Central memory CD8-positive, alpha-beta T cell (primary cell): ENCODE data around the gene HLF.

ENCODE experiments used
- ATAC-seq: fragments of 150-1000 bp; cut with Tn5 transposase; replicated peaks from 2 replicates; pipeline ENCODE4 v1.10.0; 2022; ENCODE audit warnings: mild to moderate bottlenecking, moderate FRiP score, moderate number of reproducible peaks; ENCODE audit not compliant: poor library complexity, severe bottlenecking; ENCODE audit errors: extremely low read depth
- DNase-seq, 2 donors: peaks; one replicate each; pipeline ENCODE4 v3.0.0; 2021; ENCODE audit warnings: low spot score in 2 of 2
- H3K27ac Mint-ChIP-seq: one replicate; pipeline ENCODE4 v1.8.0; 2022; ENCODE audit warnings: low read depth, mild to moderate bottlenecking, moderate library complexity, mixed read lengths
- H3K27me3 Mint-ChIP-seq: one replicate; pipeline ENCODE4 v1.8.0; 2022; ENCODE audit warnings: mixed read lengths
- H3K36me3 Mint-ChIP-seq: one replicate; pipeline ENCODE4 v1.8.0; 2022; ENCODE audit warnings: mild to moderate bottlenecking, moderate library complexity, mixed read lengths; ENCODE audit not compliant: insufficient read depth
- H3K4me1 Mint-ChIP-seq: one replicate; pipeline ENCODE4 v1.8.0; 2022; ENCODE audit warnings: mixed read lengths
- H3K4me3 Mint-ChIP-seq: one replicate; pipeline ENCODE4 v1.8.0; 2022; ENCODE audit warnings: mild to moderate bottlenecking, moderate library complexity, mixed read lengths
- H3K9me3 Mint-ChIP-seq: one replicate; pipeline ENCODE4 v1.8.0; 2022; ENCODE audit warnings: mixed read lengths

Gene HLF, protein sequence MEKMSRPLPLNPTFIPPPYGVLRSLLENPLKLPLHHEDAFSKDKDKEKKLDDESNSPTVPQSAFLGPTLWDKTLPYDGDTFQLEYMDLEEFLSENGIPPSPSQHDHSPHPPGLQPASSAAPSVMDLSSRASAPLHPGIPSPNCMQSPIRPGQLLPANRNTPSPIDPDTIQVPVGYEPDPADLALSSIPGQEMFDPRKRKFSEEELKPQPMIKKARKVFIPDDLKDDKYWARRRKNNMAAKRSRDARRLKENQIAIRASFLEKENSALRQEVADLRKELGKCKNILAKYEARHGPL

DNA sequence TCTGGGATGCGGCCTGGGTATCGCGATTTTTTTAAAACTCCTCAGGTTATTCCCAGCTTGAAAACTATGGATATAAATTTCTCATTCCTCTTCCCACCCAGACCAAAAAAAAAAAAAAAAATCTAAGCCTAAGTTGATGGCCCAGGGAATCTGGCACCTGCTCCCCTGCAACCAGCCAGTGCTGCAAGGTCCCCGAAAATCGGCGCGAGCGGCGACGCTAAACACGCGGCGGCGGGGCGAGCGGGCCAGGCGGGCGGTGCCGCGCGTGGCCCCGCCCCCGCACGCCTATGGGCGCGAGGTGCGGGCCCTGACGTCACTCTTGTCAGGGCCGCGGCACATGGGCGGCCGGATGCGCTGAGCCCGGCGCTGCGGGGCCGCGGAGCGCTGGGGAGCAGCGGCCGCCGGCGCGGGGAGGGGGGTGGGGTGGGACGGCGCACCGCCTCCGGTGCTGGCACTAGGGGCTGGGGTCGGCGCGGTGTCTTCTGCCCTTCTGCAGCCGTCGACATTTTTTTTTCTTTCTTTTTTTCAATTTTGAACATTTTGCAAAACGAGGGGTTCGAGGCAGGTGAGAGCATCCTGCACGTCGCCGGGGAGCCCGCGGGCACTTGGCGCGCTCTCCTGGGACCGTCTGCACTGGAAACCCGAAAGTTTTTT, at the start of gene HLF:
Gene HLF (plus strand): TSS at position 316 of the 654 bp plus-strand sequence. CDS start 525 bp downstream, outside the sequence.
- Mint-ChIP-seq H3K27me3 (peaks cover 87% of the 10 kb centered on the region), H3K9me3 (no peaks in the 10 kb centered on the region), H3K27ac (no peak within 1 kb of the TSS), H3K4me1 (peaks cover 13% of the 10 kb centered on the region), H3K36me3 (peaks cover 4% of the 10 kb centered on the region), H3K4me3 (peak within 1 kb of the TSS; percentile 62)
- ATAC-seq (peak; percentile 85), DNase-seq (peak; percentile 24 to 29)

DNA sequence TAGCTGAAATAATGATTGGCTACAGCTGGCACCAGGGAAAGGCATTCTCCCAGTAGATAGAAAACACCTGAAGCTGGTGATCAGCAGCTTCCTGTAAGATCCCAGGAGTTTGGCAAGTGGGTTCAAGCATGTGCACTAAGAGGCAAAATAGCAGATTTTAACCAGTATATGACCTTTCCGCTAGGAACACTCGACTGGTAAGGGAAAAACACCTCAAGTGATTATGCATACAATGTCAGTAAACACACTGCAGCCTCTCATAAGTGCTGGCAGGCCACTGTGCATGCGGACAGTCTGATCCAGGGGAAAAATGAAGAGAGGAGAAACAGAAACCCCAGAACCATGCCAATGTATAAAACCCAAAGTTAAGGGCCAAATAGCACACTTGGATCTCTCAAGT, 49.0 kb upstream of the HLF start:
- Mint-ChIP-seq H3K4me1 (no peaks in the 10 kb centered on the region), H3K27me3 (peaks cover 12% of the 10 kb centered on the region), H3K9me3 (no peaks in the 10 kb centered on the region), H3K4me3 (no peak overlapping the region), H3K36me3 (no peaks in the 10 kb centered on the region), H3K27ac (no peak overlapping the region)
- DNase-seq, result no peak
- no peak for ATAC-seq

DNA sequence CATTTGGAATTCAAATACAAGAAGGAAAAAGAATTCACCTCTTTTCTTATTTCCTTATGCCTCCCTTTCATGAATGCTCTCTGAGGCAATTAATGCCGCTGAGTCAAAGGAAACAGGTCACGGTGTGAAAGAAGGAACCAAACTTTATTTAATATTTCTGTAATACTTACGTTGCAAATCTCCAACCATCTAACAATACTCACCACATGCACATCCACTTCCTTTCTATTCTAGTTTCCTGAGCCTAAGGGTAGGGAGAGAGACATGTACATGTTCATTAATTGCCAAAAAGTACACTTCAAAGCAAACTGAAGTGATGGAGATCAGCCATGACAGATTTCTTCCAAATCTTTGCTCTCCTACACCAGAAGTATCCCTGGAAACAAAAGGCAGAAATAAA, 47.9 kb upstream of the HLF start:
- H3K4me3 Mint-ChIP-seq, result no peak overlapping the region
- ATAC-seq, result no peak
- no peak overlapping the region for H3K27ac Mint-ChIP-seq

DNA sequence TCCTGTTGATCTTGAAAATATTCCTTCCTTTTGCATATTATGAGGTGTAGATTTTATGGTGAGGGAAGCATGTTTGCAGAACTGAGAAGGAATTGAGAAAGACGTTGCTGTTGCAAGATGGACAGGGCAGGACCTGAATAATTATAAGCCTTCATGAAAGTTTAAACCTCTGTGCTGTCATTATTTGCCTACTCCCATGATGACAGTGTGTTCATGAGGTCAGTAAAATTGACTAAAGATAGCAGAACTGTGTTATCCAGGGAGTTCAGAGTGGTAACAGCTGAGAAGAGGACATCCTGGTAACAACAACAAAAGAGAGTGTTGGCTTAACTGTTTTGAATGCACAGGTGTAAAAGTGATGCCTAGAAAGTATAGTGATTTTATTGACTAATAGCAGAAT, 45.3 kb upstream of the HLF start:
- no peaks in the 10 kb centered on the region for H3K9me3 Mint-ChIP-seq
- no peaks in the 10 kb centered on the region for H3K4me1 Mint-ChIP-seq
- H3K27me3 Mint-ChIP-seq, result peaks cover 22% of the 10 kb centered on the region
- no peak for DNase-seq
- no peaks in the 10 kb centered on the region for H3K36me3 Mint-ChIP-seq
- ATAC-seq, result no peak
- H3K27ac Mint-ChIP-seq, result no peak overlapping the region
- H3K4me3 Mint-ChIP-seq, result no peak overlapping the region

More for the DNA sequence above, 47.9 kb upstream of the HLF start:
- no peaks in the 10 kb centered on the region for H3K4me1 Mint-ChIP-seq
- H3K36me3 Mint-ChIP-seq, result no peaks in the 10 kb centered on the region
- no peak for DNase-seq
- H3K9me3 Mint-ChIP-seq, result no peaks in the 10 kb centered on the region
- peaks cover 12% of the 10 kb centered on the region for H3K27me3 Mint-ChIP-seq

DNA sequence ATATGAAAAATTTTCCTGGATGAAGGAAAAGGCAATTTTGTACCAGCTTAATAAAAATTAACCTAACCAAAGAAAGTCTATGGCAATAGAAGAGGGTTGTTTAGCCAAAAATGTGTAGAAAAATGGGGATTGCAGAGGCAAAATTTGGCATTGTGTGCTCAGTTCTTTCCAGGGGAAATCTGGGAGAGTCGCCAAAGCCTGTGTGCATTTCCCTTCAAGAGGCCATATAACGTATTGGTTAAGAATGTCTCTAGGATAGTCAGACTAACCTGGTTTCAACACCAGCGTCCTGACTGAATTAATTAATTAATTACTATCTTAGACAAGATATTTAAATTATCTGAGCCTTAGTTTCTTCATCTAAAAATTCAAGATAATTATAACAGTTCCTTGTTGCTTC, 44.8 kb upstream of the HLF start:
- no peak overlapping the region for H3K4me3 Mint-ChIP-seq
- H3K9me3 Mint-ChIP-seq, result no peaks in the 10 kb centered on the region
- no peak overlapping the region for H3K27ac Mint-ChIP-seq
- no peaks in the 10 kb centered on the region for H3K36me3 Mint-ChIP-seq
- no peaks in the 10 kb centered on the region for H3K4me1 Mint-ChIP-seq
- H3K27me3 Mint-ChIP-seq, result peaks cover 24% of the 10 kb centered on the region
- no peak for DNase-seq
- no peak for ATAC-seq

DNA sequence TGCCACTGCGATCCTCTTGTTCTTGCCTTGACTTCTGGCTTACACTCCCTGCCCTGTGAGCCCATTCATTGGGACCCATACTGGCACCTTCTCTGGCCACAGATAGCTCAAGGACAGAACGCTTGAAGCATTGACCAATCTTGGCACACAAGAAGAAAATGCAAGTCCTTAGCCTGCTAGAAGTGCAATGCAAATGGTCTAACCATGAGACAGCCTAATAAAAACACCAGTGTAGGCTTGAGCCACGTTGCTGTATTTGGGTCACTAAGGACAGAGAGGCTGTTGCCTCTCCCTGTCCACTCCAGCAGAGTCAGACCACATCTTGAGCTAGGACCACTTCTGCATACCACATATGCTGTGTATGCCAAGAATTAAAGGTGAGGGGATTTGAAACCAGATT, 41.2 kb upstream of the HLF start:
- Mint-ChIP-seq H3K9me3 (no peaks in the 10 kb centered on the region), H3K27ac (no peak overlapping the region), H3K4me1 (no peaks in the 10 kb centered on the region), H3K27me3 (peaks cover 25% of the 10 kb centered on the region), H3K4me3 (no peak overlapping the region), H3K36me3 (no peaks in the 10 kb centered on the region)
- ATAC-seq (no peak), DNase-seq (no peak)

DNA sequence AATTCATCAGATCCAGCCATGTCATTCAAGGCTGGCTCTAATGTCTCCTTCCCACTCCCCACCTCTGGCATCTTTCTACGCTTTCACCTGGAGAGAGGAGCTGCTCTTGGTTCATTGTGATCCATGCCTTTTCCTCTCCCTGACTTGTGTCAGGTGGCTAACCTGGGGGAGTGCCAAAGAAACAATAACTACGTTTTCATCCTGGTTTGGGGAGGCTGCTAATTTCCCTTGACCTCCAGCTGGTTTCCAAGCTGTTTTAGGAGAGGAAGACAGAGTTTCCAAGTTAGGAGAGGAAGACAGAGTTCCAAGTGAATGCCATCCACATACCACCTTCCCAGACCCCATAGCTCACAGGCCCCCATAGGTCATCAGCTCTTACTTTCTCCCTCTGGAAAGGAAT, 40.0 kb upstream of the HLF start:
- no peak for ATAC-seq

DNA sequence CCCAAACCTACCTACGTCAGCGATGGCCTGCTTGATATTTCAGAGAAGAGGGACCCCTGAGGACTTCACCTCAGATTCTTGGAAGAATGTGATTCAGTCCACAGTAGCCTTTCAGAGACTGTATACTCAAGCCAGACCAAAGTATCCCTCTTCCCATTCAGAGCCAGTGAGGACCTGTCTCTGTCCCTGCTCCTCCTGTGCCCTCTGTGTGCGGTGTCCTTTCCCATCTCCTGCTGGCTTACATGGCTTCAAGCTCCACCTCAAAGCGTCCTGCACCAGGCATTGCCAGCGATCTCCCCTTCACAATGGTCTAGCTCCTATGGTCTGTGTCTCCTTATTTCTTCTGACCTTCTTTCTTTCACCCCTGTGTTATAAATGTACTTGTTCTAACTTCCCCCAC, 39.5 kb upstream of the HLF start:
- no peak for ATAC-seq
- no peaks in the 10 kb centered on the region for H3K9me3 Mint-ChIP-seq
- no peak for DNase-seq

More for the DNA sequence above, 40.0 kb upstream of the HLF start:
- Mint-ChIP-seq H3K4me3 (no peak overlapping the region), H3K9me3 (no peaks in the 10 kb centered on the region), H3K4me1 (no peaks in the 10 kb centered on the region), H3K27ac (no peak overlapping the region), H3K36me3 (no peaks in the 10 kb centered on the region), H3K27me3 (peaks cover 29% of the 10 kb centered on the region)
- no peak for DNase-seq

DNA sequence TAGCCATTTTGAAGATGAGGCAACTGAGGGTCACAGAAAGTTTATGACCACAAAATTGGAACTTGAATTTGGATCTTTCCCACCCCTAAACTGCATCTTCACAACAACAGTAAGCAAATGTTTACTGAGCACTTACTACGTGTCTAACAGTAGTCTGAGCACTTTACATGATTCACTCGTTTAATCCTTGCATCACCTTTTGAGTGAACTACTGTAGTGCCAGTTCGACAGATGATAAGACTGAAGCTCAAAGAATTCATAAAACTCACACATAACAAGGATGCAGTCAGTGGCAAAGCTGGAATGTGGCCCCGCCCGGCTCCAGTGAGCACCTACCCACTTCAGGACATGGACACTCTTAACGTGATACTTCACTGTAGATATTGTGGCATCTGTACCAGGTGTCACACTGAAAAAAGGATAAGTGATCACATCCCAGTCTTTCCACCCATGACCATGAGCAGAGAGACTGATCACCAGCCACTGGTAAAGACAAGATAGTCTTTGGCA, 36.0 kb upstream of the HLF start:
- no peaks in the 10 kb centered on the region for H3K9me3 Mint-ChIP-seq
- no peak overlapping the region for H3K4me3 Mint-ChIP-seq
- DNase-seq (no peak), ATAC-seq (no peak)
- H3K36me3 Mint-ChIP-seq, result no peaks in the 10 kb centered on the region
- no peaks in the 10 kb centered on the region for H3K4me1 Mint-ChIP-seq
- no peak overlapping the region for H3K27ac Mint-ChIP-seq
- peaks cover 31% of the 10 kb centered on the region for H3K27me3 Mint-ChIP-seq

More for the DNA sequence above, 39.5 kb upstream of the HLF start:
- Mint-ChIP-seq H3K27ac (no peak overlapping the region), H3K4me3 (no peak overlapping the region), H3K36me3 (no peaks in the 10 kb centered on the region), H3K27me3 (peaks cover 34% of the 10 kb centered on the region), H3K4me1 (no peaks in the 10 kb centered on the region)

DNA sequence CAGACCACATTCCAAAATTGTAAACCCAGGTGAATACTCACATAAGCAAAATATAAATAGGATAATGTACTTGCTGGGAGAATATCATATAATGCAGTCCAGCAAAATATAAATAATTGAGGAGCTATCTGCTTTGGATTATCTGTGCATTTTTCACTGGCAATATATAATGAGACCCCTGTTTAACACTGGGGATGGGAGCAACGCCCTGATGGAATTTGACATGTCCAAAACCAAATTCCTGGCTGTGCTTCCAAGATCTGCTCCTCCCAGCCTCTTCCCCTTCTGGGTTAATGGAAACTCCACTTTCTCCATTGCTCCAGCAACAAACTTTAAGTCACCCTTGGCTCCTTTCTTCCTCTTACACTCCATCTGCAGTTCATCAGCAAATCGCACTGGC, 35.5 kb upstream of the HLF start:
- no peak overlapping the region for H3K4me3 Mint-ChIP-seq
- H3K27me3 Mint-ChIP-seq, result peaks cover 30% of the 10 kb centered on the region
- no peaks in the 10 kb centered on the region for H3K9me3 Mint-ChIP-seq
- H3K27ac Mint-ChIP-seq, result no peak overlapping the region
- no peaks in the 10 kb centered on the region for H3K4me1 Mint-ChIP-seq
- DNase-seq, result no peak
- no peaks in the 10 kb centered on the region for H3K36me3 Mint-ChIP-seq
- ATAC-seq, result no peak

DNA sequence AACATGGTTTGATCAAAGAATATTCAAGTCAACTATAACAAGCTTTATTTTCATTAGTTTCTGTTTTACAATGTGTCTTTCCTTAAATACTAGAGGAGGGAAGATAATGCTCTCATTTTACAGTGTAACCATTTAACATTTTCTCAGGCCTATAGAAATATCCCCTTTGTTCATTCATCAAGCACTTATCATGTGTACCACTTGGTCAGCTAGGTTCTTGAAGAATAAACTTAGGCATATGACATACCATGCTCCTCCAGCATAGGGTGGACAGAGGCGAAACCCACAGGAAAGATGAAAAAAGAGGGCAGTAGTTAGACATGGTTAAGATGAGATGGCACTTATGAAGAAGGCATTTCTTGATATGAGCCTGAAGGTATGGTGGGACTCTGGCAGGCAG, 34.0 kb upstream of the HLF start:
- H3K27me3 Mint-ChIP-seq, result peaks cover 20% of the 10 kb centered on the region
- H3K27ac Mint-ChIP-seq, result no peak overlapping the region
- H3K9me3 Mint-ChIP-seq, result no peaks in the 10 kb centered on the region
- no peak for DNase-seq
- no peak for ATAC-seq
- no peaks in the 10 kb centered on the region for H3K4me1 Mint-ChIP-seq
- no peaks in the 10 kb centered on the region for H3K36me3 Mint-ChIP-seq
- no peak overlapping the region for H3K4me3 Mint-ChIP-seq

DNA sequence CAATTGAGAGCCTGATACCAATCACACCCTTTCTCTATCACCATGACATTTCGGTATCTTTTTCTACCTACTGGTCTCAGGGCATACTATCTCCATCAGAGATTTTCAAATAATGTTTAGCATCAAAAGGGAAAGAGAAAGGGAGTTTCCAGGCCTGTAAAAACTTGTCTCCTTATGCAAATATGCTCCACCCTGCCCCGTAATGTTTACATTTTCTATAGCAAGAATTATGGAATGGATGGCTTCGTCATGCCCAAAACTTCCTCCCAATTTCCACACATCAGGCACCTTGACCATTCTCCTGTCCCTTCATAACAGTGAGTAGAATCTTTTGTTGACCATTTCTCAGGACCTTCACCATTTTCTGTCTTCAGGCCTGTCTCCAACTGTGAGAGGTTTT, 30.9 kb upstream of the HLF start:
- Mint-ChIP-seq H3K9me3 (no peaks in the 10 kb centered on the region), H3K4me1 (peaks cover 4% of the 10 kb centered on the region), H3K27ac (no peak overlapping the region), H3K36me3 (no peaks in the 10 kb centered on the region), H3K27me3 (peaks cover 15% of the 10 kb centered on the region), H3K4me3 (no peak overlapping the region)
- ATAC-seq, result no peak
- DNase-seq, result no peak

DNA sequence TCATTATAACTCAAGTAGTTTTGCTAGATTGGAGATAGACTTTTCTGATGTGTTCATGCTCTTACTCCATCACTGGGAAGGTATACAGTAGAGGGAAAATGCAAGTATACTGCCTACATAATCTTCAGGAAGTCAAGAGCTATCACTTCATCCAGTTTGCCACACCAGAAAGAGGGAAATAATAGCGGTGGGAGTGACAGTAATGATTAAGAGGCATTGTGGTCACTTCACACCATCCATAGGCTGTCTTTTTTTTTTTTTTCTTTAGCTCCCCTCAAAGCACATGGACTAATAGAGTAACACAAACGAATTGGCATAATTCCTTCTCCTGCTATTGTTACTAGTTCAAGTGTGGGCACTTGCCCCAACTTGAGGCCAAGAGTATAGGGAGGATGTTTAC, 28.4 kb upstream of the HLF start:
- DNase-seq, result no peak
- Mint-ChIP-seq H3K4me3 (no peak overlapping the region), H3K27me3 (peaks cover 20% of the 10 kb centered on the region), H3K36me3 (no peaks in the 10 kb centered on the region), H3K9me3 (no peaks in the 10 kb centered on the region), H3K27ac (no peak overlapping the region), H3K4me1 (peaks cover 7% of the 10 kb centered on the region)
- no peak for ATAC-seq
